SK-N-MC (cell line): ENCODE data around the gene ABCD1.

Source experiments
- EZH2 ChIP-seq: fragments of 200-600 bp; sonication (generic); IDR thresholded peaks from one replicate; pipeline ENCODE4 v1.6.1; 2017; ENCODE audit warnings: antibody characterized with exemption
- POLR2AphosphoS5 ChIP-seq: IDR thresholded peaks from 2 replicates; pipeline ENCODE4 v1.6.1; 2012; ENCODE audit warnings: mild to moderate bottlenecking, low read depth, low read length, borderline replicate concordance

DNA sequence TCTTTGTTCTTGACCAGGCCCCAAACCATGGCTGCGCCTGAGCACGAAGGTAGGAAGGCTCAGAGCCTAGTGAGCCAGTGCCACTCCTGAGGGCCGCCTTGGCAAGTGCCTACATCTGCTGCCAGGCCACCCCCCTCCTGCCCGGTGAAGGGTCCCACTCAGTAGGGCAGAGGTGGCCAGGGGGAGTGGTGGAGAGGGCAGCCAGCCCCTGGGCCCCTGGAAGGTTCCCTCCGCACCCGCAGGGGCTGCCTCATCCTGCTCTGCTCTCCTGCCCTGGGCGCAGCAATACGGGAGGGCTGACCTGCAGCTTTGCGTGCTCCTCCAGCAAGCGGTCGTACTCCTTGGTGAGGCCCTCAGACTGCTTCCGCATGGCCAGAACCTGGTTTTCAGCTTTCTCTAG, 22.9 kb upstream of the ABCD1 start:
- TF ChIP-seq EZH2 (no peak), POLR2AphosphoS5 (no peak)
